SK-N-MC (cell line): ENCODE measurements around the gene NARF.

Experiments
- DNase-seq: peaks from one replicate; pipeline ENCODE4 v3.0.0-alpha.2; 2011; ENCODE audit warnings: low read depth, low spot score
- H3K27ac ChIP-seq: fragments of 200-600 bp; sonication (generic); 2 replicates; pipeline ENCODE4 v1.5.1; 2016; ENCODE audit warnings: mixed run types
- H3K36me3 ChIP-seq: fragments of 200-600 bp; sonication (generic); 2 replicates; pipeline ENCODE4 v1.6.1; 2017; ENCODE audit warnings: antibody characterized with exemption, low read length, mixed read lengths; ENCODE audit not compliant: insufficient read depth
- H3K4me3 ChIP-seq: fragments of 200-600 bp; sonication (generic); 2 replicates; pipeline ENCODE4 v1.5.1; 2016
- H3K9ac ChIP-seq: fragments of 200-600 bp; sonication (generic); 2 replicates; pipeline ENCODE4 v1.8.0; 2017; ENCODE audit warnings: mixed run types, mixed read lengths; ENCODE audit not compliant: insufficient read length
- H3K9me3 ChIP-seq: fragments of 200-600 bp; sonication (generic); 2 replicates; pipeline ENCODE4 v1.6.1; 2017; ENCODE audit warnings: low read depth, mild to moderate bottlenecking, antibody characterized with exemption, low read length, moderate library complexity, mixed read lengths
- EZH2 ChIP-seq: fragments of 200-600 bp; sonication (generic); IDR thresholded peaks from one replicate; pipeline ENCODE4 v1.6.1; 2017; ENCODE audit warnings: antibody characterized with exemption
- FOXP2 ChIP-seq: optimal IDR thresholded peaks from 2 replicates; pipeline ENCODE3; 2011; ENCODE audit warnings: mild to moderate bottlenecking, moderate library complexity; ENCODE audit not compliant: insufficient read depth; ENCODE audit errors: extremely low read length, control extremely low read depth
- POLR2AphosphoS5 ChIP-seq: IDR thresholded peaks from 2 replicates; pipeline ENCODE4 v1.6.1; 2012; ENCODE audit warnings: mild to moderate bottlenecking, low read depth, low read length, borderline replicate concordance

Gene NARF

GRCh38 chr17:82438401-82439193 lies 19.9 kb upstream of the NARF start:
- Histone ChIP-seq H3K4me3 (no peak overlapping the region), H3K27ac (no peak overlapping the region), H3K9ac (no peak overlapping the region), H3K36me3 (no peaks in the 10 kb centered on the region), H3K9me3 (no peaks in the 10 kb centered on the region)
- TF ChIP-seq EZH2 (no peak), POLR2AphosphoS5 (no peak), FOXP2 (no peak)
- no peak for DNase-seq

- TF ChIP-seq POLR2AphosphoS5 (no peak), FOXP2 (no peak), EZH2 (no peak)
- Histone ChIP-seq H3K4me3 (no peak overlapping the region), H3K36me3 (no peaks in the 10 kb centered on the region), H3K27ac (no peak overlapping the region), H3K9me3 (no peaks in the 10 kb centered on the region), H3K9ac (no peak overlapping the region)
- no peak for DNase-seq
These were observed 19.2 kb upstream of the NARF start for GRCh38 chr17:82439194-82439828.

GRCh38 chr17:82439829-82440365 lies 18.6 kb upstream of the NARF start:
- H3K36me3 ChIP-seq: no peaks in the 10 kb centered on the region

GRCh38 chr17:82440469-82440981 lies 18.0 kb upstream of the NARF start:
- Histone ChIP-seq H3K4me3 (no peak overlapping the region), H3K9ac (no peak overlapping the region), H3K36me3 (no peaks in the 10 kb centered on the region), H3K9me3 (no peaks in the 10 kb centered on the region), H3K27ac (no peak overlapping the region)
- TF ChIP-seq EZH2 (no peak), FOXP2 (no peak), POLR2AphosphoS5 (no peak)
- DNase-seq: no peak

More at GRCh38 chr17:82439829-82440365, 18.6 kb upstream of the NARF start:
- no peak overlapping the region for H3K4me3 ChIP-seq
- no peaks in the 10 kb centered on the region for H3K9me3 ChIP-seq
- H3K9ac ChIP-seq: no peak overlapping the region
- H3K27ac ChIP-seq: no peak overlapping the region
- no peak for DNase-seq
- TF ChIP-seq POLR2AphosphoS5: no peak
- no peak for TF ChIP-seq FOXP2
- TF ChIP-seq EZH2: no peak

- H3K36me3 ChIP-seq: no peaks in the 10 kb centered on the region
- no peak for TF ChIP-seq EZH2
- no peak for TF ChIP-seq POLR2AphosphoS5
- TF ChIP-seq FOXP2: no peak
- H3K27ac ChIP-seq: no peak overlapping the region
- H3K9ac ChIP-seq: no peak overlapping the region
- no peak overlapping the region for H3K4me3 ChIP-seq
- DNase-seq: no peak
- no peaks in the 10 kb centered on the region for H3K9me3 ChIP-seq
These were observed 17.4 kb upstream of the NARF start for GRCh38 chr17:82440991-82441627.

GRCh38 chr17:82441691-82442487 lies 16.7 kb upstream of the NARF start:
- Histone ChIP-seq H3K27ac (no peak overlapping the region), H3K4me3 (no peak overlapping the region), H3K9ac (no peak overlapping the region), H3K36me3 (no peaks in the 10 kb centered on the region), H3K9me3 (no peaks in the 10 kb centered on the region)
- no peak for TF ChIP-seq FOXP2
- no peak for TF ChIP-seq EZH2
- TF ChIP-seq POLR2AphosphoS5: no peak
- no peak for DNase-seq

- no peak overlapping the region for H3K4me3 ChIP-seq
- no peak overlapping the region for H3K27ac ChIP-seq
- H3K9me3 ChIP-seq: no peaks in the 10 kb centered on the region
- no peak overlapping the region for H3K9ac ChIP-seq
- TF ChIP-seq POLR2AphosphoS5 (no peak), EZH2 (no peak), FOXP2 (no peak)
- H3K36me3 ChIP-seq: no peaks in the 10 kb centered on the region
- no peak for DNase-seq
These were observed 15.7 kb upstream of the NARF start for GRCh38 chr17:82442643-82443464.
